HG03469 (cell line): ENCODE data around the gene GCG.

Source experiments
- ATAC-seq: cut with Tn5 transposase; IDR thresholded peaks from one replicate; pipeline ENCODE4 v1.9.1; 2021; ENCODE audit warnings: mild to moderate bottlenecking, moderate library complexity, moderate number of reproducible peaks; ENCODE audit not compliant: unreplicated experiment

Gene GCG

DNA sequence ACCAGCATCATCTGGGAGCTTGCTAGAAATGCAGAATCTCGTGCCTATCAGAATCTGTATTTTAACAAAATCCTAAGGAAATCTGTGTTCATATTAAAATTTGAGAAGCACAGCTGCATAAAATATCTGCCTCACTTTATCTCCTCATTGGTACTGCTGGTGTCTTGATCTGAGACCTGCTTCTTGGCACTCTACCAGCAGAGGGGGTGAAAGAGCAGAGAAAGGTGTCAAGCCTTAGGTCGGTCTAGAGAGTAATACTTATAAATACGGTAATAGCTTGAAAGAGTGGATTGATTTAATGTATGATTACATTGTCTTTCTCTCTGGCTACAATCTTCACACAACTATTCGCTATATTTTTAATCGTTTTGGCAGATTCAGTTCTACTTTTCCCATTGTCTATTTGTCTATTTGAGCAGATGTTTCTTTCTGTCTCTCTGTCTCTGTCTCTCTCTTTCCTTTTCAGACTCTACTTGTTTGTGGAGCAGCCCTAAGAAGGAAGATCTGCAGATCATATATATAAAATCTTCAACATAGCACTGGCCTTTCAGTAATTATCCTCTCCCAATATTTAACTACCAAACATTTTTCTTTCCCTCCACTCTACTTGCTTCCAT lies 1.7 kb upstream of the GCG start:
- ATAC-seq: peak; percentile 88

DNA sequence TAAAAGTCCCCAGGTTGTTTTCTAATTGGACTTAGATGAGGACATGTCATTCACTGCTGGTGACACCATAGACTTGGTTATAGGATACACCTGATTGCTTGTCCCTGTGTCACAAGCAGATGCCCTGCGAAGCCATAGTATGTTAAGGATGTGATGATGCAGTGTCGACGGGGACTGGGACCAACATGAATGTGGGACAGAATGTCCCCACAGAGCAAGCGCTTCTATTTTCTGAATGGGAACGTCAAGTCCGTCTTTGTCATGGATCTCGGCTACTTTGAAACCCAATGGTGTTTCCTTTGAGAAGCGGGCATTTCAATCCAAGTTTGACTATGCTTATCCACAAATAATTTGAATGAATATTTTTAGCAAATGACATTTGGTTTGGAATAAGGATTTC lies 2.1 kb downstream of the GCG start:
- no peak for ATAC-seq

DNA sequence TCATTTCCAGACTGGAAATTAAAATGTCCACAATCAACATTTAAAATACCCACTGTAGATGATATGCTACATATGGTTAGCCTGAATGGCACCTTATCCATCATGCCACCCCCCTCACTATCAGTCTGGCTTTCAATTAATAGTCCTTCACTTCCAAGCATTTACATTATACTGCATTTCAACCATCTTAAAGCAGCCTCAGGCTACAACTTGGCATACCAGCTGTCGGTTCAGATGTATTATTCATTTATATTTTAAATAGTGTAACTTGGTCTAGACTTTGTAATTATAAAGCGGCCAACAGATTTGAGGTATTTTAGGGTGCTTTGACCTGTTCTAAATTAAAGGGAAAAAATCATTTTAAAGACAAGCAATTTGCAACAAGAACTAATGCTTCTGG lies 2.6 kb downstream of the GCG start:
- no peak for ATAC-seq

DNA sequence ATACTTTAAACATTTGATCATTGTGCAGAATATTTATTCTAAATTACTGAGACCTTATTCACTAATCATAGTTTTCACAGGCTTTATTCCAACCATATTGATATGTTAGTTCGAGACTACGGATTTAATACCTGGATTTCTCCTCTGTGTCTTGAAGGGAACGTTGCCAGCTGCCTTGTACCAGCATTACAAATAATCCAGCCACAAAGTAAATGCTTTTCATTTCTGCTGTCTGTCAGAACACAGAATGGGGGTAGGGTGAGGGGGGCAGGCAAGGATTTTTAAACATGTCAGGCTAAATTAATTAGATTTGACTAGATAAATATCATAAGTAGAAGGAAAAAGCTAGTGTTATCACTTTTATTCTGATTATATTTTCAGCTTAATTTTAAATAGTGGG lies 3.1 kb downstream of the GCG start:
- ATAC-seq: no peak

DNA sequence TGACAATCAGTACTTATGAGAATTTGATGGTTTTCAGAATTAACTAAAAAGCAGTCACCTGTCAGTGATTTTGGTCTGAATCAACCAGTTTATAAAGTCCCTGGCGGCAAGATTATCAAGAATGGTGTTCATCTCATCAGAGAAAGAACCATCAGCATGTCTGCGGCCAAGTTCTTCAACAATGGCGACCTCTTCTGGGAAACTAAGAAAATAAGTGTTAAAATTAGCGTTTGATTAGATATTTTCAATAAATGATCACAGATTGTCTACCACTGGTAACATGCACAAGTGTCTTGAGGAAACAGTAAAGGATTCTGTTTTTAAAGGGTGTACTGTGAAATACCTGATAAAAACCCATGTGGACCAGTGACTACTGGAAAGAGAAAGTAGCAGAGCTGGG lies 8.1 kb downstream of the GCG start:
- no peak for ATAC-seq

DNA sequence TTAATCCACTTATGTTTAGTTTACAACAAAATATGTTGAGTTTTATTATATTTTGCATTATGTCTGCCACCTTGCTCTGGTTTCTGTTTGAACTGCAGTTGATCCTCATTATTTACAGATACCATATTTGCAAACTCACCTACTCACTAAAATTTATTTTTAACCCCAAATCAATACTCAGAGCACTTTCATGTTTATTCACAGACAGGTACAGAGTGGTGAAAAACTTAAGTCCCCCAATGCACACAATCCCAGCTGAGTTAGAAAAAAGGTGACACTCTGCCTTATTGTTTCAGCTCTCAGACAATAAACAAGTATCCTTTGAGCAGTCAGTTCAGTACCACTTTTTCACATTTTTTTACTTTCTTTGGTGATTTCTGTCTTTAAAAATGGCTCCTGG lies 13.7 kb downstream of the GCG start:
- no peak for ATAC-seq

DNA sequence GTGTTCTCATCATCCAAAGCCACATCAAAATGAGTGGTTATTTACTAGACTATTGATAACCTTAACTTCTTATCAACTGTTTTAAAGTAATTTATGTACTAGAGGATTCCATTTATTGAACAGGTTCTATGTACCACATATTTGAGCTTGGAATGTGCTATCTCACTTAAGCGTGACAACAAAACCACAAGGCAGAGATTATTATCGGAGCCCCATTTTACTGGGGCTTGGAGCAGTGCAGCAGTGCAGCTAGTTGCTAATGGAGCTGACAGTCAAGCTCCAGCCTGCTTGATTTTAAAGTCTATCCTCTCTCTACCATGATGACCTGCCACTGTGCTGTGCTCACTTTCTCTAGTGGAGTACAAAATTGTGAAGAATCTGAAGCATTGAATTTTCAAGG lies 24.6 kb downstream of the GCG start:
- no peak for ATAC-seq

DNA sequence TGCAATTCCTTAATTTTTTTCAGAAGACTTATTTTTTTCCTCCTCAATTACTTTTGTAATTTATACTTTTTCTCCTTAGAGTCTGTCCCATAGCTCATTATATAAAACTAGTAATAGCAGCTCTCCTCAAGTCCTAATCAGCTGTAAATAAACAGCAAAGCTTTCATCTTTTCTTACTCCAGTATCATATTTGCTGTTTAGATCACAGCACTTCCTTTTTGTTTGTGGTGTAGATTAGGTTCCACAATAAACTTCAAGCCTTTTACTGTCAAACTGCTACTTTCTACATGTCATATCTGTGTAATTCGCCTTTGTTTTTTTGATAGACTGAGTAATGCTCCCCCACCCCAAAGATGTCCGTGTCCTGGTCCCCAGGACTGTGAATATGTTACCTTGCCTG lies 25.5 kb downstream of the GCG start:
- ATAC-seq: no peak

DNA sequence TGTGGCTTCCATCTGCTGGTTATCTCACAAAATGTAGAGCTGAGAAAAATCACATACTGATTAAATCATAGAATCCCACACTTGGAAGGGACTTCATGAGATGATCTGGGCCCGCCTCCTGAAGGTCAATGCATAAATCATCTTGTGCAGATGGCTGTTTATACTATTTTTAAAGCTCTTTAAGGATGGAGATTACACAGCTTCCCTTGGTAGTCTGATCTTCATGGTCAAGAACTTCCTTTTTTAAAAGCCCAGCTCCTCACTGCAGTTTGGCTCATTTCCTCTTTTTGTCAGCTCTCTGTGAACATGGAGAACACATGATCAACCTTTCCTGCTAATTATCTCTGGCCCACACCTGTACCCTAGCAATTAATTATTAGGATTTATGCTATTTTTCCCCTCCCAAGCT lies 25.9 kb downstream of the GCG start:
- peak; percentile 94 for ATAC-seq

DNA sequence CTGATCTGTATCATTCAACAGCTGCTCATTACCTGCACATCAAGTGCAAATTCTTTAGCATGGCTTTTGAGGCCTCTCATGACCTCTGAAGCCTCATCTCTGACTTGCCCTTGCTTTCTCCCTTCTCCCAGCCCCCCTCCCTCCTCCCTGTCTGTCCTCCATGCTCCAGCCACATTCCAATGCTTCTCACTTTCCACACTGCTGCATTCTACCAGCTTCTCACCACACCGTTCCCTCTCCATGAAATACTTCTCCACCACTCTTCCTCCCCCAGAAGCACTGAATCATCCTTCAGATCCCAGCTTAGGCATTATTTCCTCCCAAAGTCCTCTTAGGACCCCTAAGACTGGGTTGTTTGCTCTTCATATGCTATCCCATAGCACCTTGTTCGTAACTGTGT lies 26.9 kb downstream of the GCG start:
- no peak for ATAC-seq

DNA sequence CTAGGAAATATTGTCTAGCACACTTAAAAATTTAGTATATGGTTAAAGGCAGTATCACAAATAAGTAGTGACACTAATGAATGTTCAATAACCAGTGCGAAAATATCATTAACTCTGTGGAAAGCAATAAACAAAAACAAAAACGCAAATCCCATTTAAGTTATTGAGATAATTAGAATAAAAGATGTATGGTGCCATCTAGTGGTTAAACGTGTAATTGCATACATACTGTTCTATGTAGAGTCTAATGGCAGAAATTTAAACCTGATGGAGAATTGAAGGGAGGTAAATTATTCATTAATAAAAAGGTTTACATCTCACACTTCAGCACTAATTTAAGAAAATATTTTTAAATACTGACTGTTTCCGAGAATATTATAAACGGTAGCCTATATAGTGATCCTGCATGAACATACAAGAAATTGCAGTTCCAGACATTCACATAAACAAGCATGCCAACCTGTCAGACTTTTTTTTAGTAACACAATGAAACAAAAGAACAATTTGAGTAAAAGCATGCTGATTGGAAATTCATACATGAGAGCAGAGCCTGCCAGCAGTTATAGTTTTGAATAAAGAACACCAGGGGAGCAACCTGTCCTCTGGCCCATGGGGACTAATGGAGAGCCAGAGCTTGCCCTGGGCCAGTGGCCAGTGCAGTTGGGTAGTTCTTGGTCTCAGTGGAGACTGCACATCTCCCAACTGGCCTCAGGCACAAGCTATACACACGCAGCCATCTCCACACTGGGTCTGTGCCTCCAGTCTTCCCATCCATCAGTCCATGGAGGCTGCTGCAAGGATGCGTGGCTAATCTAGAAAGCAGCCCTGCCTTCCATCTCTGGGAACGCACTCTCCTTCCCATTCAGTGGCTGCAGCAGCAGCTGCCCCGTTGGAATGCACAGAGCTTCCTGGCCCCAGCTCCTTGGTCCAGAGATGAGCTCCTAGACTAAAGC lies 28.0 kb downstream of the GCG start:
- ATAC-seq: peak; percentile 32

DNA sequence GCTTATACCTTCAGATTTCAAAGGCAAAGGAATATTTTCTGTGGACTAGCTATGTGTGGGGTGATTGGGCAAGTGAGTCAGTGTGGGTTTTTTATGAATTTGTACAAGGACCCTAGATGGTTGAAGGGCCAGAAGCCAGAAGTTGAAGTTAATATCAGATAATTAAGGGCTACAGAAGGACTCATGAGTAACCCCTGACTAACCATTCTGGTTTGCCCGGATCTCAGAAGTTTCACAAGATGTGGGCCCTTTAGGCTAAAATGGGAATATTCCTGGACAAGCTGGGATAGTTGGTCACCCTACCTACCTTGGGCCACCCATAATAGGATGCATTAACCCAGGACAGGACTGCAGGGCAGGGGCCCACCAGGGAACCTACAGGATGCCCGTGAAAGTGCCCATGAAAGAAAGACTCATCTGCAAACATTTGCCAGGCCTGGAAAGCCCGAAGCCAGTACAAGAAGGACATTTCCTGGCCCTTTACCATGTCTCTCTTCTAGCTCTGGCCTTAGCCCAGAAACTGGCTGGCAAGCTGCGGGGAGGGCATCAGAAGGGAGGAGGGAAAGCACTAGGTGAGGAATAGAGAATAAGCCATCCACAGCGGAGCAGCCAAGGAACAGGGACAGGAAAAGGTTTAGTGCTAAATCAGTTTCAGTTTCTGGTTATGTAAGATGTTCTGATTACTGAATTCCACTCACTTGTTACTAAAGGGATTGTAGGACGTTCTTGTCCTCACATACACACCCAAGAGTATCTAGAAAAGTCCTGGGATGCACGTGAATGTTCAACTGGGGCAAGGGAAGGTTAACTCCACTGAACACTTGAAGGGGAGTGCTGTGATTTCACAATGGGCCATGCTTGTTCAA lies 33.6 kb downstream of the GCG start:
- ATAC-seq: no peak

DNA sequence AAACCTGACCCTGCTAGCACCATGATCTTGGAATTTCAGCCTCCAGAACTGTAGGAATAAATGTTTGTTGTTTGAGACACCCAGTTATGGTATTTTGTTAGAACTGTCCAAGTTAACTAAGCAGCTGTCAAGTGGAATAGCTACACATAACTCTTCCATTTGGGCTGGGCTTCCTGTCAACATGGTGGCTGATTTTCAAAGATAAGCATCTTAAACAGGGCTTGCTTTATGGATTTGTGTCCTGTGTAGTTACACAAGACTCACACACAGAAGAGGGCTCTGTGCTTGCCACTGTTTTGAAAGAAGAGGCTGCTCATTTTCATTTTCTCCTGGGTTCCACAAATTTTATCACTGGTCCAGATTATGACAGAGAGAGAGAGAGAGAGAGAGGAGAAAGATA lies 35.7 kb downstream of the GCG start:
- ATAC-seq: no peak

DNA sequence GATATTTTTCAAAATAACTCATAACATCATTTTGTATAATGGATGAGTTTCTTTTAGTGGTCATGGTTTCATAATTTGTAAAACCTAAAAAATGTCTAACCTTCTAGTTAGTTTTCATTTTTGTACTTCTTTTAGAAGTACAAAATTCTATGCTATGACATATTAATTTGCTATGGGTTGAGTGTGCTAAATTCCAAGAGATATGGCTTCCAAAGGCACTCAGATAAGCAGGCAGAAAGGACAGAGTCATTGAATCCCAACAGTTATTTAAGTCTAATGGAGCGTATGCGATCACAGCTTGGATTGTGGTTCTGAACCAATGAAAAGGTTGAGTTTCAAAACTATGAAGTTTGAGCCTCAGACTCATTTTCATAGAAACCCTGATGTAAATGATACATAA lies 37.0 kb downstream of the GCG start:
- ATAC-seq: no peak

DNA sequence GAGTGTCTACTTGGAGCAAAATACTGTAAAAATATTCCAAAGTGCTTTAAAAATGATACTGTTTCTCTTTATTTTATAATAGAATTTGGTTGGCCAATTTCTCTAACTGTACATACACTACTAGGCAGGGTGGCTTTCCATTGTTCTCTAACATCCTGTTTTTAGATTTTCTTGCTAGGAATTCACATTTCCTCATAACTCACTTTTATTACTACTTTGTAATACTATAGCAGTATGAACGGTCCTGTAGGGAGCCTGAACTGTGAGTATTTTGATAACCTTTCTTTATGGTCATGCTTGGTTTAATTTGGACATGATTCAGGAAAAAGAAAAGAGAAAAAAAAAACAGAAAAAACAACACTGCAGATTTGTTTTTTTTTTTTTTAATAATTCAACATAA lies 37.8 kb downstream of the GCG start:
- ATAC-seq: no peak

DNA sequence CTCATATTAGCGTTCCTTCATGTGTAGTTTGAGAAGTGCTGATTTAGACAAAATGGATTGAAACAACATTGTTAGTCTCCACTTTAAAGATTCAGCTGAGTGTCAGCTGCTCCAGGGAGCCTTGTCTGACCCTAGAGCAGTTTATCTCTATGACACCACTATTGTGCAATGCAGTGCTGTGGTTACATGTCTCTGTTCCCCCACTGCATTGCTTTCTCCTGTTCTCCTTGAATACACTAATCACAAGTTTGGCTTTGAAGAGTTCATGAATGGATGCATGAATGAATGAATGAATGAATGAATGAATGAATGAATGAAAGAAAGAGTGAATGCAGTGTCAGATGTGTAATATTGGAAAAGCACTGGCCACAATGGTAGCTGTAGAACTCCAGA lies 38.3 kb downstream of the GCG start:
- ATAC-seq: no peak

DNA sequence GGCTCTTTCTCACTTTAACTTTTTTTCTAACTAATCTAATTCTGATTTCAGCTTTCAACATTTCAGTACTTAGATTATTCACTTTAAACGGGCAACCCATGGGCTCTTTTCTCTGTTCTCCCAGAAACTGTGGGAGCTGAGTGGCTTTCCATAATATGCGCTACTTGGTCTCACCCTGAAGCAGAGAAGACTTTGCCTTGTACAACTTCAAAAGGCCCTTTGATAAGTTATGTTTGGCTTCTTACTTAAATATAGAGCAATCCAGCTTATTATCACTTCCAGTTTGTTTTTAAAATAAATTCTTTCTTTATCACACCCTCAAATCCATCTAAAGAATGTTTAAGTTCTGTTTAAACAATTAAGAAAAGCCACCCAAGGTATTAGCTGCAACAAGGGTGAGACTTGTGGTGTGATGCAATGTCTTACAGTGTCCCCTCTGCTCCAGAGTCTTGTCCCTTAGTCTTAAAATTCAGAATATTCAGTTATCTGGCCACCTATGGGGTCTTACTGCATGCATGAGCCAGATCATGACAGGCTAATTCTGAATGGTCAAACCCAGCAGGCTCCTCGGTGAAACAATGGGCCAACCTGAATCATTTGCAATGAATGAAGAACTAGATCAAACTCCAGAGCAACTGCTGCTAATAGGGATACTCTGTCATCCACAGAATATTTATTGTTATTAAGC lies 38.8 kb downstream of the GCG start:
- ATAC-seq: no peak

DNA sequence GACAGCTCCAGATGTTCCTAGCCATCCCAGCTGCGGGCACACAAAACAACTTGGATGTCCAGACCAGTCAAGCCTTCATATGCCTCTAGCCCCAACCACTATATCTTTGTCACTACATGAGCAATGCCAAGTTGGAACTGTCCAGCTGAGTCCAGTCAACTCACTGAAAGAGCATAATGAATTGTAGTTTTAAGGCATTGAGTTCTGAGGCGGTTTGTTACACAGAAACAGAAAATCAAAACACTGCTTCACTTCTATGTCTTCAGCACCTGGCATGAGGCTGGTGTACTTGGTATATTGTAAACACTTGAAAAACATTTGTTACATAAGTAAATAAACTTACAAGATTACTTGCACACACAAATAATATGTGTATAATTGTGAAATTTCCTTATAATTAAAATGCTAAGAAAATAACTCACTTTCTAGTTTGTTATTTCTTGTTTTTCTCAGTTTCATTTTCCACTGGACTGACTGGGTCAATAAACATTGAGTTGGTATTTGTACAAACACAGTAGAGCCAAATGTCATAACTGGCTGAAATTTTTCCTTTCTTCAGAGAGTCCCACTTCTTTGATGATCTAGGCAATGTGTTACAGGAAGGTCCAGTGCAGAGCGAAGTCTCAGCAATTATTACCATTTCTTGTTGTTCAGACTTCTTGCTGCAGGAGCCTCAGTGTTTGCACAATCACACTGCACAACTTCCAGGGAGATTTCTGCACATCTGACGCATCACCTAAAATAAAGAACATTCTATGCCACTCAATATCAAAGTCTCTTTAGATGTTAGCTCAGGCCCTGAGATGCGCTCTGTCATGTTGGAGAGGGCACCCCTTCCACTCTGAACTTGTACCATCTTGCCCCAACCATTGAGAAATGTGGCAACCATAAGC lies 39.8 kb downstream of the GCG start:
- ATAC-seq: no peak

DNA sequence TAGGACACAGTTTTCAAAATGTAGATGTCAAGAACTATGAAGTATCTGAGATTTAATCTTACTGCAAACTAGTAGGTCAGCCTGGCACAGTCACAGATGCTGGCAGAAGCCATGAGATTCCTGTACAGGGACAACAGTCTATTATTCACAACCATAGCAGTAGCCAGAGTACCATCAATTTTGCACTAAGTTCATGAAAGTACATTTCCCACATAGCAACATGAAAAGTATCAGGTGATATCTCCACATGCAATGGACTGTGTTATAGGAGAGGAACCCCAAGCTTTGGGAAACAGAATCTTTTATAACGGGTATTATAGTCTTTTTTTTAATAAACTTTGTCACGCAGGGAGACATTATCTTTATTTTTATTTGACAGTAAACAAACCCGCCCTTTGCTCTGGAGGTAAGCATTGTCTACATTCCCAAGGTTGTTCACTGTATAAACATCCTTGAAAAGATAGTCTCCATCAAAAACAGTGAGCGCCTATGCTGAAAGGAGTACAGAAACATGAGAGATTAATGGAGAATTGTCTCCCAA lies 44.6 kb downstream of the GCG start:
- ATAC-seq: no peak

DNA sequence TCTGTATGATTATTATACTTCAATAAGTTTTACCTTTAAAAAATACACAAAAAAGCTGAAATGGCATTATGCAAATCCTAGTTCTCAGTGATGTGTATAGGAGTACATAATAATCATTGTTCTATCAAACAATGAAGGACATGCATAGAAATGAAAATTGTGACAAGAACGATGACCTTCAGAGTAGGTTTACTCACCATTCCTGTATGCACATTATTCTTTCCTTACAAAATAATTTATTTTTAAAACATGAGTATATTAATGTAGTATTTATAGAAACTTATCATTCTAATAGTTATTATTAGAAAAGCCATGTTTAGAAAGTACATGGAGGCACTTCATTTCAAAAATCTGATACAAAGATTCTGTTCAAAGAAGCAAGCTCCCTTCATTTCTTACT lies 45.3 kb downstream of the GCG start:
- no peak for ATAC-seq
